GM18909 (cell line): ENCODE results near the gene OST4.
A peak's percentile ranks its signal among the peaks of the same experiment; 100 is the strongest.

ENCODE experiments used
- ATAC-seq: cut with Tn5 transposase; IDR thresholded peaks from one replicate; pipeline ENCODE4 v1.9.1; 2021; ENCODE audit warnings: mild to moderate bottlenecking; ENCODE audit not compliant: unreplicated experiment, poor library complexity

OST4 gene

GRCh38 chr2:27093430-27094352, 22.2 kb upstream of the OST4 start:
- no peak for ATAC-seq

- no peak for ATAC-seq
These were observed 21.4 kb upstream of the OST4 start for GRCh38 chr2:27092696-27093429.

GRCh38 chr2:27091746-27092695, 20.6 kb upstream of the OST4 start:
- no peak for ATAC-seq

- no peak for ATAC-seq
These were observed 17.9 kb upstream of the OST4 start for GRCh38 chr2:27089111-27089954.

- ATAC-seq = no peak
These were observed 17.2 kb upstream of the OST4 start for GRCh38 chr2:27088634-27089033.

GRCh38 chr2:27087823-27088410, 16.5 kb upstream of the OST4 start:
- ATAC-seq = no peak

GRCh38 chr2:27086724-27087593, 15.5 kb upstream of the OST4 start, which contains the start of gene KHK:
KHK (plus strand) TSS chr2:27086772; CDS start chr2:27087260, 488 bp downstream.
- ATAC-seq = peak; percentile 7

GRCh38 chr2:27086090-27086723, 14.8 kb upstream of the OST4 start:
- ATAC-seq = peak; percentile 78

- peak; percentile 16 for ATAC-seq
These were observed 14.2 kb upstream of the OST4 start for GRCh38 chr2:27085673-27086089.

GRCh38 chr2:27085062-27085672, 13.7 kb upstream of the OST4 start:
- ATAC-seq = no peak

- no peak for ATAC-seq
These were observed 13.0 kb upstream of the OST4 start for GRCh38 chr2:27084297-27085061.

GRCh38 chr2:27083410-27084296, 12.2 kb upstream of the OST4 start:
- no peak for ATAC-seq

- no peak for ATAC-seq
These were observed 11.4 kb upstream of the OST4 start for GRCh38 chr2:27082773-27083409.

- no peak for ATAC-seq
These were observed 10.7 kb upstream of the OST4 start for GRCh38 chr2:27081984-27082772.
